HG02870 (cell line): ENCODE data around the gene COX6A1.

Experiments used
- ATAC-seq: cut with Tn5 transposase; IDR thresholded peaks from one replicate; pipeline ENCODE4 v1.9.1; 2021; ENCODE audit warnings: mild to moderate bottlenecking, moderate library complexity; ENCODE audit not compliant: unreplicated experiment

Gene COX6A1

DNA sequence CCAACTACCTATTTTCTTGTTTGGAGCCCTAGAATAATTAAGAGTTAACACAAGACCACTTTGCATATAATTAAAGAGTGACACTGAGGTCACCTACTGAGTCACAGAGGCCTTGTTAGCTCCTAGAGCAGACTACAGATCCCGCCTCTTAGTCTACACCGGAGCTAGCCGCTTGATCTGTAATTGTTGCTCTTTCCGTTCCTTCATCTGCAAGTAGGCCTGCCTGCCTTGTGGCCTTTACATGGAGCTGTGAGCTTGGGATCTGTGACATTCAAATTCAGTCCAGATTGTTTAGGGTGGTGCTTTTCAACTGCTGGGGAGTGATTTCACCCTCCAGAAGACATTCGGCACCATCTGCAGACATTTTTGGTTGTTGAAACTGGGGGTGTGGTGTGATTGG is 52.4 kb downstream of the COX6A1 start:
- ATAC-seq, result no peak
